A549 (cell line): ENCODE results near the gene ENAH.

ENCODE experiments used
- CEBPB ChIP-seq, 2 experiments: fragments of >200 bp in 1 of 2; sonication (Bioruptor Twin) in 1 of 2; formaldehyde crosslinking in 1 of 2; IDR thresholded peaks; 2 replicates each; pipeline ENCODE4 v1.6.1; 2012 to 2016
- EHF ChIP-seq: fragments of 250-450 bp; sonication (Bioruptor Pico); IDR thresholded peaks from 2 replicates; pipeline ENCODE4 v1.5.0; 2020; ENCODE audit warnings: mild to moderate bottlenecking
- FOSL2 ChIP-seq, 2 experiments: fragments of 450-650 bp in 1 of 2; fragments of >200 bp in 1 of 2; sonication (Bioruptor Twin) in 1 of 2; formaldehyde crosslinking; IDR thresholded peaks; 2 replicates each; pipeline versions ENCODE4 v1.5.0 to v1.6.1; 2016 to 2020; ENCODE audit warnings: mild to moderate bottlenecking in 1 of 2, moderate library complexity in 1 of 2
- MAX ChIP-seq: IDR thresholded peaks from 2 replicates; pipeline ENCODE4 v1.6.1; 2012
- MAZ ChIP-seq: fragments of 150-350 bp; IDR thresholded peaks from 2 replicates; pipeline ENCODE4 v1.6.1; 2014; ENCODE audit warnings: antibody characterized with exemption, low read depth, low read length, borderline replicate concordance
- NPAS2 ChIP-seq: fragments of 250-450 bp; sonication (Bioruptor Pico); IDR thresholded peaks from 2 replicates; pipeline ENCODE4 v1.8.0; 2022; ENCODE audit warnings: mild to moderate bottlenecking, moderate library complexity, borderline replicate concordance
- RARB ChIP-seq: fragments of 250-450 bp; sonication (Bioruptor Pico); IDR thresholded peaks from 2 replicates; pipeline ENCODE4 v1.8.0; 2021; ENCODE audit warnings: mild to moderate bottlenecking, moderate library complexity
- ZFP36 ChIP-seq: fragments of 450-650 bp; IDR thresholded peaks from 2 replicates; pipeline ENCODE4 v1.6.1; 2014; ENCODE audit warnings: borderline replicate concordance; ENCODE audit not compliant: partially characterized antibody
- TF ChIP-seq, protein P1 (sequence below): fragments of >200 bp; sonication (Bioruptor Twin); formaldehyde crosslinking; IDR thresholded peaks from 3 replicates; pipeline ENCODE4 v1.5.1; 2016

DNA sequence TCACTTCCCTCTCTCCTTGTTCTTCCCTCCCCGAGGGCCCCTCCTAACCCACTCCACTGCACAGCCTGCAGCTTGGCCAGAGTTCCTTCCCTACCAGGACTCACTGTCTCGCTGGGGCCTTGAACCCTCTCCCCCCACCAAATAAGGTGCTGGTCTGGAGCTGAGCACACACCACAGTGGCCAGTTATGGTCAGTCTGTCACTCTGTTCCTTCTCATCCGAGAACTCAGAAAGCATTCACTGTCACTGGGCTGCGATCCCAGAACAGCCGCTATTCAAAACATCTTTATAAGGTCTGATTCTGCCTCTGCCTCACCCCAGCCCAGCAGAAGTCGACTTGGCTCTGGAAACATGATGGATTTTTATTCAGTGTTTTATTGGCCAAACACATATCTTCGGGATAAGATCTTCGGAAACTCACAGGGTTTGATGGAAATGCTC, 205.3 kb downstream of the ENAH start:
- TF ChIP-seq, protein P1, sequence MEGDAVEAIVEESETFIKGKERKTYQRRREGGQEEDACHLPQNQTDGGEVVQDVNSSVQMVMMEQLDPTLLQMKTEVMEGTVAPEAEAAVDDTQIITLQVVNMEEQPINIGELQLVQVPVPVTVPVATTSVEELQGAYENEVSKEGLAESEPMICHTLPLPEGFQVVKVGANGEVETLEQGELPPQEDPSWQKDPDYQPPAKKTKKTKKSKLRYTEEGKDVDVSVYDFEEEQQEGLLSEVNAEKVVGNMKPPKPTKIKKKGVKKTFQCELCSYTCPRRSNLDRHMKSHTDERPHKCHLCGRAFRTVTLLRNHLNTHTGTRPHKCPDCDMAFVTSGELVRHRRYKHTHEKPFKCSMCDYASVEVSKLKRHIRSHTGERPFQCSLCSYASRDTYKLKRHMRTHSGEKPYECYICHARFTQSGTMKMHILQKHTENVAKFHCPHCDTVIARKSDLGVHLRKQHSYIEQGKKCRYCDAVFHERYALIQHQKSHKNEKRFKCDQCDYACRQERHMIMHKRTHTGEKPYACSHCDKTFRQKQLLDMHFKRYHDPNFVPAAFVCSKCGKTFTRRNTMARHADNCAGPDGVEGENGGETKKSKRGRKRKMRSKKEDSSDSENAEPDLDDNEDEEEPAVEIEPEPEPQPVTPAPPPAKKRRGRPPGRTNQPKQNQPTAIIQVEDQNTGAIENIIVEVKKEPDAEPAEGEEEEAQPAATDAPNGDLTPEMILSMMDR: no peak
- TF ChIP-seq RARB (no peak), ZFP36 (no peak), EHF (CRISPR knock-in tag) (no peak), CEBPB (IDR thresholded peaks at IDR 0.05) (no peak), NPAS2 (CRISPR knock-in tag) (no peak), FOSL2 (IDR thresholded peaks at IDR 0.05) (no peak), FOSL2 (CRISPR knock-in tag; IDR thresholded peaks at IDR 0.05) (no peak), MAZ (no peak), MAX (no peak)
